B cell (primary cell): ENCODE data around the gene MYOM1. TPM values are rescaled to one million over a fixed set of nuclear protein-coding genes. Genes with fewer than 3 reads are reported as not detected.

Experiments used
- ATAC-seq: fragments of 200-7000 bp; cut with Tn5 transposase; one replicate; pipeline ENCODE4 v1.10.0; 2021; ENCODE audit warnings: low read depth, mild to moderate bottlenecking, moderate number of reproducible peaks, moderate library complexity
- CTCF ChIA-PET: fragments of 350-600 bp; sonication (Branson Sonifier 250); formaldehyde crosslinking; loops from one replicate; lab custom pipeline; 2021; ENCODE audit warnings: antibody characterized with exemption, inconsistent platforms; lab: Charles Lee
- POLR2A ChIA-PET: fragments of 350-600 bp; sonication (Branson Sonifier 250); formaldehyde crosslinking; loops from one replicate; lab custom pipeline; 2021; ENCODE audit warnings: antibody characterized with exemption; lab: Charles Lee
- DNase-seq: peaks from one replicate; pipeline ENCODE4 v3.0.0; 2013
- H2AFZ ChIP-seq: 2 replicates; pipeline ENCODE4 v1.6.1; 2012; ENCODE audit warnings: mild to moderate bottlenecking, low read depth, low read length; ENCODE audit not compliant: insufficient read depth, poor library complexity, severe bottlenecking
- H3K27ac ChIP-seq, 2 donors: 1 replicate in 1 of 2; 2 replicates in 1 of 2; pipeline ENCODE4 v1.5.1; 2012 to 2013; ENCODE audit warnings: low read length in 2 of 2, mild to moderate bottlenecking in 2 of 2, moderate library complexity in 1 of 2
- H3K27me3 ChIP-seq, 4 experiments: fragments of 200-600 bp in 1 of 4; sonication (generic) in 1 of 4; replicated peaks in 1 of 4; 1 replicate in 2 of 4; 2 replicates in 2 of 4; pipeline versions ENCODE4 v1.6.1 to v1.7.0; 2013 to 2016; ENCODE audit warnings: low read length in 3 of 4, mild to moderate bottlenecking in 2 of 4, mixed read lengths in 1 of 4, moderate library complexity in 1 of 4; ENCODE audit not compliant: insufficient read depth in 4 of 4, control insufficient read depth in 3 of 4; ENCODE audit errors: control extremely low read depth in 1 of 4
- H3K36me3 ChIP-seq, 2 experiments: replicated peaks in 1 of 2; 1 replicate in 1 of 2; 2 replicates in 1 of 2; pipeline versions ENCODE4 v1.6.1 to v1.7.1; 2013; ENCODE audit warnings: low read length in 1 of 2; ENCODE audit not compliant: insufficient read depth in 2 of 2, control insufficient read depth in 1 of 2; ENCODE audit errors: control extremely low read depth in 1 of 2, extremely low read depth in 1 of 2
- H3K4me1 ChIP-seq, 2 donors: fragments of 200-600 bp in 1 of 2; sonication (generic) in 1 of 2; 1 replicate in 1 of 2; 2 replicates in 1 of 2; pipeline versions ENCODE4 v1.5.1 to v1.6.1; 2013 to 2017; ENCODE audit warnings: low read length in 2 of 2; ENCODE audit not compliant: control insufficient read depth in 2 of 2, insufficient read depth in 2 of 2
- H3K4me2 ChIP-seq: replicated peaks from 2 replicates; pipeline ENCODE3; 2012; ENCODE audit warnings: mild to moderate bottlenecking, low read depth, low read length; ENCODE audit not compliant: poor library complexity, severe bottlenecking
- H3K4me3 ChIP-seq, 5 experiments: fragments of 200-600 bp in 1 of 5; sonication (generic) in 1 of 5; 1 replicate in 3 of 5; 2 replicates in 2 of 5; pipeline versions ENCODE4 v1.5.1 to v1.7.0; 2011 to 2016; ENCODE audit warnings: low read length in 4 of 5, mild to moderate bottlenecking in 4 of 5, low read depth in 2 of 5, control low read depth in 1 of 5, moderate library complexity in 1 of 5; ENCODE audit not compliant: insufficient read depth in 1 of 5; ENCODE audit errors: control extremely low read depth in 1 of 5, extremely low read depth in 1 of 5
- H3K79me2 ChIP-seq: fragments of 200-600 bp; sonication (generic); one replicate; pipeline ENCODE4 v1.6.0; 2016; ENCODE audit warnings: low read length; ENCODE audit not compliant: control insufficient read depth, insufficient read depth
- H3K9ac ChIP-seq: fragments of 200-600 bp; sonication (generic); 2 replicates; pipeline ENCODE4 v1.6.1; 2017; ENCODE audit warnings: mild to moderate bottlenecking, low read length, moderate library complexity
- H3K9me3 ChIP-seq, 3 donors: one replicate each; pipeline versions ENCODE4 v1.6.1 to v1.7.1; 2013; ENCODE audit warnings: low read length in 2 of 3; ENCODE audit not compliant: control insufficient read depth in 2 of 3, insufficient read depth in 1 of 3; ENCODE audit errors: control extremely low read depth in 1 of 3
- H4K20me1 ChIP-seq: 2 replicates; pipeline ENCODE4 v1.6.0; 2012; ENCODE audit warnings: mild to moderate bottlenecking, low read length; ENCODE audit not compliant: insufficient read depth, control insufficient read depth, poor library complexity, severe bottlenecking
- H3K27ac Mint-ChIP-seq: one replicate; pipeline ENCODE4 v1.8.0; 2021; ENCODE audit warnings: mixed read lengths
- H3K27me3 Mint-ChIP-seq: one replicate; pipeline ENCODE4 v1.8.0; 2021; ENCODE audit warnings: mixed read lengths
- H3K4me1 Mint-ChIP-seq: one replicate; pipeline ENCODE4 v1.8.0; 2021; ENCODE audit warnings: mixed read lengths
- H3K4me3 Mint-ChIP-seq: one replicate; pipeline ENCODE4 v1.8.0; 2021; ENCODE audit warnings: mixed read lengths
- H3K9me3 Mint-ChIP-seq: one replicate; pipeline ENCODE4 v1.8.0; 2022; ENCODE audit warnings: mixed read lengths; ENCODE audit not compliant: insufficient read depth
- EZH2 ChIP-seq: IDR thresholded peaks from 2 replicates; pipeline ENCODE4 v1.6.1; 2012; ENCODE audit warnings: borderline replicate concordance, low read depth, mild to moderate bottlenecking, moderate library complexity, low read length; ENCODE audit not compliant: insufficient read depth, poor library complexity, severe bottlenecking
- WGBS: methylation state at CpG from one replicate; pipeline ENCODE4 v1.1.5; 2013; ENCODE audit warnings: missing lambda C conversion rate; ENCODE audit not compliant: insufficient coverage; 5-methylcytosine and 5-hydroxymethylcytosine counted together
- intact Hi-C: fragments of 100-400 bp; cut with micrococcal nuclease; formaldehyde crosslinking; loops from one replicate; pipeline ENCODE4 v1.10.0; 2022
- polyA plus RNA-seq: library from polyadenylated mRNA; depleted of rRNA; stranded (reverse); fragments of >200 nt; gene quantifications from 2 replicates; pipeline ENCODE4 v1.2.3, GENCODE V29; 2012
- total RNA-seq, 2 donors: library from RNA; stranded (reverse); fragments of 120-200 nt in 1 of 2; gene quantifications; 1 replicate in 1 of 2; 2 replicates in 1 of 2; pipeline versions ENCODE4 v1.2.3 to v1.2.4, GENCODE V29; 2013 to 2022
- TF ChIP-seq, protein P1 (sequence below): fragments of 200-600 bp; IDR thresholded peaks from one replicate; pipeline ENCODE4 v1.8.0; 2022; ENCODE audit warnings: antibody characterized with exemption, mild to moderate bottlenecking

Gene MYOM1
- total and polyA plus RNA-seq, 2 donors (not counting 1 experiment from before 2014, with no cell fraction given): 1.5 to 12.8 TPM

DNA sequence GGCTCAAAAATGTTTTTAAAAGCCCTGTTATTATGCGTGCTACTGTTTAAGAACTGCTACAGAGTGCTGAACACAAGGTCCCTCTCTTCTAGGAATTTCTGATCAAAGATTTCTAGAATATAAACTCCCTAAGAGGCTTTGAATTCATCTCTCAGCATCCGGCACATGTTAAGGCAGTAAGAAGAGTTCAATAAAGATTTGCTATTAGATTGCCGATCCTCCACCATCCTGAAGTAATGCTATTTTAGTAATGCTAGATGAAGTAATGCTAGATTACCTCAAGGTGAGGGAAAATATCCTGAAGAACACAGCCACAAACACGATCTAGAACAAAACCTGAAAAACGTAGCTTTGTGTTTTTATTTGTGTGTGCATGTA lies 41.2 kb upstream of the MYOM1 start:
- peak overlapping the region; percentile 100 for H3K27ac Mint-ChIP-seq
- peaks cover 88% of the 10 kb centered on the region for H3K79me2 ChIP-seq
- TF ChIP-seq, protein P1, sequence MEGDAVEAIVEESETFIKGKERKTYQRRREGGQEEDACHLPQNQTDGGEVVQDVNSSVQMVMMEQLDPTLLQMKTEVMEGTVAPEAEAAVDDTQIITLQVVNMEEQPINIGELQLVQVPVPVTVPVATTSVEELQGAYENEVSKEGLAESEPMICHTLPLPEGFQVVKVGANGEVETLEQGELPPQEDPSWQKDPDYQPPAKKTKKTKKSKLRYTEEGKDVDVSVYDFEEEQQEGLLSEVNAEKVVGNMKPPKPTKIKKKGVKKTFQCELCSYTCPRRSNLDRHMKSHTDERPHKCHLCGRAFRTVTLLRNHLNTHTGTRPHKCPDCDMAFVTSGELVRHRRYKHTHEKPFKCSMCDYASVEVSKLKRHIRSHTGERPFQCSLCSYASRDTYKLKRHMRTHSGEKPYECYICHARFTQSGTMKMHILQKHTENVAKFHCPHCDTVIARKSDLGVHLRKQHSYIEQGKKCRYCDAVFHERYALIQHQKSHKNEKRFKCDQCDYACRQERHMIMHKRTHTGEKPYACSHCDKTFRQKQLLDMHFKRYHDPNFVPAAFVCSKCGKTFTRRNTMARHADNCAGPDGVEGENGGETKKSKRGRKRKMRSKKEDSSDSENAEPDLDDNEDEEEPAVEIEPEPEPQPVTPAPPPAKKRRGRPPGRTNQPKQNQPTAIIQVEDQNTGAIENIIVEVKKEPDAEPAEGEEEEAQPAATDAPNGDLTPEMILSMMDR: no peak
- no peak for TF ChIP-seq EZH2

DNA sequence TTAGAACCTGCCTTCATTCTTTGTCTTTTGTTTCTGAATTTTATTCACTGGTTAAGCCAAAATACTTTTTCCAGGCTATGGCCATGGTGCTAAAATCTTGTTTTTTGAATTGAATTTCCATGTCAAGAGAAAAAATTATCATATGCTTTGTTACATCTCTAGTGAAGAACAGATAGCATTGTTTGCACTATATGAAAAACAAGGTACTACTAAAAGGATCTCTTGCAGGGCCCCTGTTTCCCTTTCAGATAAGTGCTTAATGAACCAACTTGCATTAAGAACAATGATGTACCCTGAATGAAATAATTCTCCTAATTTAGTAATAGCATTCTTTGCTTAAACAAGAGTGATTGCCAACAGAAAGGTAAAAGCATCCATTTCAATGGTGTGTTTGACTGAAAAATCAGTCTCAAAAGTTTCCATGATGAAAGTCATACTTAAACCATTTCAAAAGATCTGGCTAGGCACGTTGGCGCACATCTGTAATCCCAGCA lies 37.9 kb upstream of the MYOM1 start:
- no peak overlapping the region for H2AFZ ChIP-seq
- H3K27ac ChIP-seq: peak overlapping the region; percentile 52 to 81
- H3K9ac ChIP-seq: no peak overlapping the region
- peak overlapping the region; percentile 39 for H3K4me3 Mint-ChIP-seq
- H4K20me1 ChIP-seq: peaks cover 20% of the 10 kb centered on the region
- peaks cover 23 to 58% of the 10 kb centered on the region in 2 experiments for H3K36me3 ChIP-seq
- H3K79me2 ChIP-seq: peaks cover 87% of the 10 kb centered on the region
- no peaks in the 10 kb centered on the region for H3K9me3 Mint-ChIP-seq
- CTCF ChIA-PET: interaction anchor here (2.0 to 3.9 kb wide), 3 partner anchors 9 to 408 kb away, joined by 7 to 23 read pairs (median 9); partner anchors contain the start of gene MYL12A
- POLR2A ChIA-PET: interaction anchor here (2.6 kb wide), 1 partner anchor 11 kb away, joined by 15 read pairs; the partner anchor contains the start of gene MYL12A
- H3K27ac Mint-ChIP-seq: peak overlapping the region; percentile 88
- H3K27me3 ChIP-seq: no peaks in the 10 kb centered on the region
- WGBS: no CpG with 5 or more reads among the region's 2 CpGs
- ATAC-seq: no peak
- H3K4me1 ChIP-seq: peaks cover 54 to 58% of the 10 kb centered on the region in 2 donors
- no peak overlapping the region for H3K4me3 ChIP-seq
- no peaks in the 10 kb centered on the region for H3K9me3 ChIP-seq
- intact Hi-C loops: no loop called here
- no peaks in the 10 kb centered on the region for H3K27me3 Mint-ChIP-seq
- DNase-seq: no peak
- no peak for TF ChIP-seq EZH2
- TF ChIP-seq, protein P1: no peak
- H3K4me1 Mint-ChIP-seq: peaks cover 72% of the 10 kb centered on the region
- peak overlapping the region; percentile 47 for H3K4me2 ChIP-seq

More for the DNA sequence above, 41.2 kb upstream of the MYOM1 start:
- Mint-ChIP-seq H3K4me3 (peak overlapping the region; percentile 88), H3K4me1 (peaks cover 76% of the 10 kb centered on the region), H3K27me3 (no peaks in the 10 kb centered on the region), H3K9me3 (no peaks in the 10 kb centered on the region)
- ATAC-seq: no peak
- Histone ChIP-seq H2AFZ (peak overlapping the region; percentile 81), H3K4me3 (peak overlapping the region; percentile 75 to 96 (median 86)), H3K36me3 (peaks cover 8 to 27% of the 10 kb centered on the region in 2 experiments), H3K27ac (peak overlapping the region; percentile 86 to 97), H4K20me1 (peaks cover 35% of the 10 kb centered on the region), H3K9me3 (no peaks in the 10 kb centered on the region), H3K4me1 (peaks cover 69 to 73% of the 10 kb centered on the region in 2 donors), H3K9ac (peak overlapping the region; percentile 96), H3K4me2 (peak overlapping the region; percentile 90), H3K27me3 (no peaks in the 10 kb centered on the region)
- 60% methylated on average over 1 of the region's 5 CpGs for whole genome bisulfite sequencing
- intact Hi-C loops: loop anchor here (1.0 to 5.0 kb wide), 8 partner anchors 14 to 414 kb away; partner anchors contain the start of genes EMILIN2, LPIN2, MYL12A and TGIF1
- ChIA-PET POLR2A (interaction anchor here (0.6 to 2.5 kb wide), 10 partner anchors 10 to 625 kb away, joined by 3 to 35 read pairs (median 5); partner anchors contain the start of genes EMILIN2 and MYL12A), CTCF (interaction anchor here (0.6 to 3.1 kb wide), 9 partner anchors 8 to 407 kb away, joined by 3 to 20 read pairs (median 3); partner anchors contain the start of gene MYL12A)
- DNase-seq: no peak
